GM08714 (cell line): ENCODE data around the gene C2orf68.
"Not testable (repeated sequence)": the region's sequence is repeated elsewhere in the genome, so short reads cannot be mapped to it uniquely, and the experiment has no call there.

Experiments used
- H3K4me3 ChIP-seq: fragments of 200-500 bp; sonication (Bioruptor generic); 2 replicates; pipeline ENCODE4 v1.5.1; 2014; ENCODE audit warnings: mild to moderate bottlenecking, low read length, inconsistent platforms
- ZNF274 ChIP-seq: IDR thresholded peaks from 2 replicates; pipeline ENCODE4 v1.6.1; 2012; ENCODE audit warnings: mild to moderate bottlenecking, low read depth, low read length

C2orf68 gene

GRCh38 chr2:85647823-85648526 is 36.1 kb upstream of the C2orf68 start:
- TF ChIP-seq ZNF274 = no peak
- no peak overlapping the region for H3K4me3 ChIP-seq

- TF ChIP-seq ZNF274 = no peak
Measured at GRCh38 chr2:85646166-85646565, 34.3 kb upstream of the C2orf68 start.

GRCh38 chr2:85644909-85645308 is 33.0 kb upstream of the C2orf68 start:
- no peak for TF ChIP-seq ZNF274
- H3K4me3 ChIP-seq = no peak overlapping the region

More at GRCh38 chr2:85646166-85646565, 34.3 kb upstream of the C2orf68 start:
- H3K4me3 ChIP-seq = no peak overlapping the region

GRCh38 chr2:85642725-85643124 is 30.9 kb upstream of the C2orf68 start:
- TF ChIP-seq ZNF274 = no peak
- no peak overlapping the region for H3K4me3 ChIP-seq

- TF ChIP-seq ZNF274 = no peak
- no peak overlapping the region for H3K4me3 ChIP-seq
Measured at GRCh38 chr2:85635636-85636035, 23.8 kb upstream of the C2orf68 start.

GRCh38 chr2:85635011-85635410 is 23.1 kb upstream of the C2orf68 start:
- H3K4me3 ChIP-seq = no peak overlapping the region
- TF ChIP-seq ZNF274 = no peak

GRCh38 chr2:85631316-85631715 is 19.4 kb upstream of the C2orf68 start:
- TF ChIP-seq ZNF274 = no peak

GRCh38 chr2:85628658-85629057 is 16.8 kb upstream of the C2orf68 start:
- TF ChIP-seq ZNF274 = no peak
- H3K4me3 ChIP-seq = no peak overlapping the region

More at GRCh38 chr2:85631316-85631715, 19.4 kb upstream of the C2orf68 start:
- H3K4me3 ChIP-seq = no peak overlapping the region

GRCh38 chr2:85623991-85624390 is 12.1 kb upstream of the C2orf68 start:
- TF ChIP-seq ZNF274 = no peak
- H3K4me3 ChIP-seq = no peak overlapping the region

- H3K4me3 ChIP-seq = no peak overlapping the region
- no peak for TF ChIP-seq ZNF274
Measured at GRCh38 chr2:85621338-85621737, 9.5 kb upstream of the C2orf68 start.

- no peak for TF ChIP-seq ZNF274
- H3K4me3 ChIP-seq = no peak overlapping the region
Measured at GRCh38 chr2:85619617-85620016, 7.8 kb upstream of the C2orf68 start.

GRCh38 chr2:85617723-85618122 is 5.9 kb upstream of the C2orf68 start:
- peak overlapping the region; percentile 97; the same call in 1 of the 2 replicates for H3K4me3 ChIP-seq

GRCh38 chr2:85615413-85615728 is 3.5 kb upstream of the C2orf68 start:
- TF ChIP-seq ZNF274 = no peak
- no peak overlapping the region for H3K4me3 ChIP-seq

GRCh38 chr2:85614757-85615156 is 2.9 kb upstream of the C2orf68 start:
- not testable (repeated sequence) for H3K4me3 ChIP-seq

GRCh38 chr2:85613717-85614515 is 2.0 kb upstream of the C2orf68 start:
- TF ChIP-seq ZNF274 = no peak
- no peak overlapping the region for H3K4me3 ChIP-seq
